T-helper 22 cell (primary cell): ENCODE results near the gene IGFBPL1.

Experiments used
- DNase-seq: peaks from one replicate; pipeline ENCODE4 v3.0.0-alpha.2; 2020; ENCODE audit warnings: low read depth

Gene IGFBPL1

GRCh38 chr9:38432922-38433510 lies 8.8 kb upstream of the IGFBPL1 start:
- DNase-seq, result no peak

DNA sequence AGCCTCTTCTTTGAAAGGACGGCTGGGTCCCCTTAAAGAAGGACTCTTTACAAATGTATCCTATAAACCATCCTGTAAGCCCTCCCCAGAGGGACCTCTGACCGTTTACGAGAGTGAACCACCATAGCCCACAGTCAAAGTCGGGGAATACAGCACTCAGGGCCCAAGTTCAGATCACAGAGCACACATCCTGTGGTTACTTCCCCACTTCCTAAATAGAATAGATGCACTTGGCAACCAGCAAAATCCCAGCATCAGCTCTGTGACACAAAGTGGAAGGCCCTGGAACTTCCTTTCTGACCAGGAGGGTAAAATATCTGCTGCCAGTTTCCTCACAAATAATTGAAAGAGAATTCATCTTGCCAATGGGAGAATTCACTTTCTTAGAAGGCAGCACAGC lies 6.9 kb upstream of the IGFBPL1 start:
- DNase-seq, result no peak

DNA sequence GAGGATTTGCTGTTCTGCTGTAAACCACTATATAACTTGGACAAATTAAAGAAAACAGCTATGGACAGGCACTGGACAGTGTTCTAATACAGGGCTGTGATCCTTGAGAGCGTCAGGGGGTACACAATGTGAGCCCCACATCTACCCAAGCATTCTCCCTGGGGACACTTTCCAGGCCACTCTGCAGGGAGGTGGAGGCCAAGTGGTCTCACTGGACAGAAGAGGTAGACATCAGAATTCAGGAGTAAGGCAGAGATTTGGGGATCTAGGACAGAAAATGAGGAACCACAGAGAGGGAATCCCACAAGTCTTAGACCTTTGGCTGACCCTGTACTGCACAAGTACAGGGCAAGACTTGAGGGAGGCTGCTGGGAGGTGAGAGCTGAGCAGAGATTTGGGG lies 3.8 kb upstream of the IGFBPL1 start:
- DNase-seq, result no peak

DNA sequence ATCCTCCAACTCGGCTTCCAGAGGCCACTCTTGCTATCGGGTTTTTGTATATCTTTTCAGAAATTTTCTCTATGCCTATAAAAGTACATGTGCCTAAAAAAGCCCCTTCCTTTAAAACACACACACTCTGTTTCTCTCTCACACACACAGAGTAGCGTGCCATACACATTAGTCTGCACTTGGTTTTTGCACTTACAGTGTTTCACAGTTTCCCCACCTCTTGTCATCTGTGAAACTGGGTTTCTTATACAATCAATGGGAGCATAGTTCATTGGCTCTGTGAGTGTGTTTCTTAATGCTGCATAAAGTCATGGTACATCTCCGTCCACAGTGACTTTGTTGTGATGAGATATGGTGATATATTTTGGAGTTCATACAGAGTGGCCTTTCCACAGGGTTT lies 664 bp upstream of the IGFBPL1 start:
- no peak for DNase-seq

GRCh38 chr9:38423273-38423972 lies 831 bp downstream of the IGFBPL1 start:
- DNase-seq, result no peak

GRCh38 chr9:38422555-38423260 lies 1.5 kb downstream of the IGFBPL1 start:
- DNase-seq, result no peak

- DNase-seq, result no peak
Observed at GRCh38 chr9:38421498-38422211, 2.6 kb downstream of the IGFBPL1 start.

- no peak for DNase-seq
Observed at GRCh38 chr9:38419181-38419580, 5.1 kb downstream of the IGFBPL1 start.

GRCh38 chr9:38418366-38418765 lies 5.9 kb downstream of the IGFBPL1 start:
- DNase-seq, result no peak

DNA sequence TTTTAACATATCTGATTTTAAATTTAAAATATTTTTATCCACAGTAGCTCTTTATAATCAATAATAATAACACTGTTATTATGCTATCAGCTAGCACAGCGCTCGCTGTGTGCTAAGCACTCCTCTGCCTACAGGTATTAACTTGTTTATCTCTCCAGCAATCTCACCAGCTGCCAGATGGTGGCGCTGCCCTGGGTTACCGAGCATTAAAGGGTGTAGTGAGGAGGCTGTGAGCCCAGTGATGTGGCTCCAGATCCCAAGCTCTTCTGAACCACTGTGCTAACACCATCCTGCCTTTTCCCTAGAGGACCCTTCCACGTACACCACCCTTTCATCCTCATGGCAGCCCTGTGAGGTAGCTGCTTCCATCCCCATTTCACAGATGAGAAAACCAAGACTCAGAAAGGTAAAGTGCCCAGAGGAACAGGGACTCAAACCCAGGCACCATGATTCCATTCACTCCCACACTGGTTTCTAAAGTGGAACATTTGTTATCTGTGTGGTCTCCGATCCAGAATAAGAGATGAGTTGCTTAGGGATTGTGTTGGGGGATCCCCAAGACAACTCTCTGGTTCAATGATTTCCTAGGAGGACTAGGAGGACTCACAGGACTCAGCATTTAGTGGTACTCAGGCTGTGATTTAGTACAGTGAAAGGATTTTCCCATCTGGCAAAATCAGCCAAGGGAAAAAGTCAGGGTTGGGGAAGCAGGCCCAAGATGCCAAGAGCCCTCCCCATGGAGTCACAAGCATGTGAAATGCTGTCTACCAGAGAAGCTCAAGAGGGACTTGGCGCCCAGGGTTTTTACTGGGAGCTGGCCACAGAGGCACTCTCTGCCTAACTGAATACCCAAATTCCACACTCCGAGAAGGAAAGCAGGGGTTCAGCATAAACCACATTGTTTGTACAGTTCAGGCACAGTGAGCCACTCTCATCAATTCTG lies 7.0 kb downstream of the IGFBPL1 start:
- no peak for DNase-seq

DNA sequence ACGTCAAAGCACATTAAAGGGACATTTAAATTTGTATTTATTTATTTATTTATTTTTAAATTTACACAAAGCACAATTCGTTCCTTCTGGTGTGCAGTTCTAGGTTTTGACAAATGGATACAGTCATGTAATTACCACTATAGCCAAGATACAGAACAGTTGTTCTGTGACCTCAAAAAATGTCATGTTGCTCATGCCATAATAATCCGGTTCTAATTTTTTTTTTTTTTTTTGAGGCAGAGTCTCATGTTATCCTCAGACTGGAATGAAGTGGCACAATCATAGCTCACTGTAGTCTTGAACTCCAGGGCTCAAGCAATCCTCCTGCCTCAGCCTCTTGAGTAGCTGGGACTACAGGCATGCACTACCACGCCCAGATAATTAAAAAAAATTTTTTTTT lies 7.8 kb downstream of the IGFBPL1 start:
- no peak for DNase-seq

- DNase-seq, result no peak
Observed at GRCh38 chr9:38415856-38416255, 8.4 kb downstream of the IGFBPL1 start.

GRCh38 chr9:38414040-38414723 lies 10.1 kb downstream of the IGFBPL1 start:
- no peak for DNase-seq

DNA sequence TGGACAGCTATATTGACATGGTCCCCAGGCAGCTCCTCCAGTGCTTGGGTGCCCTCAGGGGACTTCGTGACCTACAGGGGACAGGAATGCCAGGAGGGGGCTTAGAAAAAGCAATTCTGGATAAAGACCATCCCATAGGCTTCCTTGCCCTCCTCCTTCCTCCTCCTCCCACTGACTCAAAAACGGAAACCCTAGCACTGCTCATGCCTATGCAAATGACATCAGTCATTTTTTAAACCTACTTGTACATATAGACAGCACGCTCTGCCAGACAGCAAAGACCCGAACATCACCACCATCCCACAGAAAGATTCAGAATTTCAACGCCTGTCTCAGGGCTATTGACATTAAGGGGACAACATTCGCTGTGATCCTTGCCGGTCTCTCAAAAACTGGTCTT lies 11.0 kb downstream of the IGFBPL1 start:
- DNase-seq, result no peak

DNA sequence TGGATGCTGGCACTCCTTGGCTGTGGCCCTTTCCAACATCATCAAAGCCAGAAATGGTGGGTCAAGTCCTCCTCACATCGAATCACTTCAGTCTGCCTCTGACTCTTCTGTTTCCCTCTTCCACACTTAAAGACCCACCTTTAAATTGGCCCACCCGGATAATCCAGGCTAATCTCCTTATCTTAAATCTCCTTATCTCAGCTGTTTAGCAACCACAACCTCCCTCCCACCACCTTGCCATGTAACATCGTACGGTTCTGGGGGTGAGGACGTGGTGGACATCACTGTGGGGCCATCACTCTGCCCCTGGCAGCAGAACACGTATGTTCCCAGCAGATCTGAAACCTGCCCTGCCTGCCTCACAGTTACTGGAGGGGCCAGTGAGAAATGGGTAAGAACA lies 11.5 kb downstream of the IGFBPL1 start:
- no peak for DNase-seq

DNA sequence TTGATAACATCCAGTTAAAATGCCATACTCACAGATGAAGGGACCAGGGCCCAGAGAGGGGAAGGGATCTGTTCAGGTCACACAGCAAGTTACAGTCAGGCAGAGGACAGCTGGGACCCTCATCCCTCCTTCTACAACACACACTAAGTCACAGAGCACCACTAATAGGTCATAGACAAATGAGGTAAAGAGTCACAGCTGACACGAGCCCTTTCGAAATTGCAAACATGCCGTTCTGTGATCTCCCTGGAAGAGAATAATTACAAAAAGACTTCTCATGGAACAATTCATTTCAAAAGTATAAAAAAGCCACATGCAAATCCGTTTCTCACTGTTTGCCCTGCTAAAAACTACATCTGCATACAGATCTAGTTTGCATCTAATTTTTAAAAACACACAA lies 15.5 kb downstream of the IGFBPL1 start:
- DNase-seq, result no peak

DNA sequence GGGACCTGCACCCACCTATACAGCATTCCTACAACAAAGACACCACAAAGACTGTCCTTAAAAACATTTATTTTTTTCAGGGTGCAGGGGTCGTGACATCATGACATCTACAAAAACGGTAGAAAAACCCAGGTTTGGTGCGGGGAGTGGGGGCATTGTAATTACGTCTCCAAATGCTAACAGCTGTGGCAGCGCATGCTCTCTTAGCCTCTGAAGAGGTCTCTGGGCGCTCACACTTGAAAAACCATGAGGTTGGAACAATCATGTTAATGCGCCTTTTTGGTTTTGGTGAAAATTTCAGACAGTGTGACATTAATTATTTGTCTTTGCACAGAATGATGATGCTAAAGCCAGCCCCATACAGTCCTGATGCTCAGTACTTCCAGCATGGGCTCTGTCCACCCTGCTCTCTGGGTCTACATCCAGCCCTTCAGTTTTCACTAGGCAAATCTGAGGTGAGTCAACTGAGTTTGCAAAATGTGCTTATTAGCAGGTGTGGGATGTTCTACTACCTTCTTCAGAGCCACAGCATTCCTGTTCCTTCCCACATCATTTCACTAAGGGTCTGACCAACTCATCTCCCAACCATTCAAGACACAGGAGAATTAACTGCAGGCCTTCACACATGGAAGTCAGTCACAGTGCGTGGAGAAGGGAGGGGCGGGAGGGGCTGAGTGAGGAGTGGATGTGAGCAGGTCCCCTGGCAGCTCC lies 17.6 kb downstream of the IGFBPL1 start:
- no peak for DNase-seq

- DNase-seq, result no peak
Observed at GRCh38 chr9:38405785-38406184, 18.5 kb downstream of the IGFBPL1 start.

DNA sequence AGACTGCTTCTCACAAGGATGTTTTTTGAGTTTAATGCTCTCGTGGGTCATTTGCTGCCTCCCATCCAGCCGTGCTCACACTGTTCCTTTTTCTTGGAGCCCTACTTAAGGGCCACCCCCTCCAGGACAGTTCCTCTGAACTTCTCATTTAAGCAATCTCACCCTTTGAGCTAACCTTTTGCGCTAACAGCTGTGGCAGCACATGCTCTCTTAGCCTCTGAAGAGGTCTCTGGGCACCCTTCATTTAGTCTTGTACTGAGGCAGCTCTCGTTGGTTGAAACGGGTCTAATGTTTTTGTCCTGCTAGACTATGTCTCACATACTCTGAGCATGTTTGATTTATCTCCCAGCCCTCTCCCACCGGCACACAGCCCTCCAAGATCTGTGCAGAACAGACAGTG lies 19.9 kb downstream of the IGFBPL1 start:
- no peak for DNase-seq

- no peak for DNase-seq
Observed at GRCh38 chr9:38401994-38402393, 22.3 kb downstream of the IGFBPL1 start.
